Type B pancreatic cell (in vitro differentiated cells): ENCODE data around the gene SNAP47. TPM values are rescaled to one million over a fixed set of nuclear protein-coding genes. Genes with fewer than 3 reads are reported as not detected.

Source experiments
- DNase-seq: peaks from one replicate; pipeline ENCODE4 v3.0.0; 2021; ENCODE audit warnings: mixed read lengths; ENCODE audit not compliant: unreplicated experiment; ENCODE audit errors: extremely low spot score
- H3K27ac Mint-ChIP-seq: 2 replicates; pipeline ENCODE4 v1.8.0; 2021; ENCODE audit warnings: mild to moderate bottlenecking, mixed read lengths
- H3K27me3 Mint-ChIP-seq: 2 replicates; pipeline ENCODE4 v1.8.0; 2021; ENCODE audit warnings: mixed read lengths
- H3K36me3 Mint-ChIP-seq: 2 replicates; pipeline ENCODE4 v1.8.0; 2021; ENCODE audit warnings: mixed read lengths
- H3K4me1 Mint-ChIP-seq: one replicate; pipeline ENCODE4 v1.8.0; 2021; ENCODE audit warnings: mixed read lengths; ENCODE audit not compliant: unreplicated experiment
- H3K4me3 Mint-ChIP-seq: 2 replicates; pipeline ENCODE4 v1.8.0; 2021; ENCODE audit warnings: mild to moderate bottlenecking, mixed read lengths
- H3K9me3 Mint-ChIP-seq: 2 replicates; pipeline ENCODE4 v1.8.0; 2021; ENCODE audit warnings: mixed read lengths
- total RNA-seq: library from RNA; stranded (reverse); gene quantifications from 2 replicates; pipeline ENCODE4 v1.2.1, GENCODE V29; 2021; ENCODE audit warnings: low replicate concordance
- TF ChIP-seq, protein P1 (sequence below): fragments of 200-600 bp; sonication (generic); conservative IDR thresholded peaks from 2 replicates; pipeline ENCODE4 v1.5.0; 2021; ENCODE audit warnings: antibody characterized with exemption, mild to moderate bottlenecking

SNAP47 gene
- total RNA-seq, 1 donor from 2014 or later = 46.2 TPM

DNA sequence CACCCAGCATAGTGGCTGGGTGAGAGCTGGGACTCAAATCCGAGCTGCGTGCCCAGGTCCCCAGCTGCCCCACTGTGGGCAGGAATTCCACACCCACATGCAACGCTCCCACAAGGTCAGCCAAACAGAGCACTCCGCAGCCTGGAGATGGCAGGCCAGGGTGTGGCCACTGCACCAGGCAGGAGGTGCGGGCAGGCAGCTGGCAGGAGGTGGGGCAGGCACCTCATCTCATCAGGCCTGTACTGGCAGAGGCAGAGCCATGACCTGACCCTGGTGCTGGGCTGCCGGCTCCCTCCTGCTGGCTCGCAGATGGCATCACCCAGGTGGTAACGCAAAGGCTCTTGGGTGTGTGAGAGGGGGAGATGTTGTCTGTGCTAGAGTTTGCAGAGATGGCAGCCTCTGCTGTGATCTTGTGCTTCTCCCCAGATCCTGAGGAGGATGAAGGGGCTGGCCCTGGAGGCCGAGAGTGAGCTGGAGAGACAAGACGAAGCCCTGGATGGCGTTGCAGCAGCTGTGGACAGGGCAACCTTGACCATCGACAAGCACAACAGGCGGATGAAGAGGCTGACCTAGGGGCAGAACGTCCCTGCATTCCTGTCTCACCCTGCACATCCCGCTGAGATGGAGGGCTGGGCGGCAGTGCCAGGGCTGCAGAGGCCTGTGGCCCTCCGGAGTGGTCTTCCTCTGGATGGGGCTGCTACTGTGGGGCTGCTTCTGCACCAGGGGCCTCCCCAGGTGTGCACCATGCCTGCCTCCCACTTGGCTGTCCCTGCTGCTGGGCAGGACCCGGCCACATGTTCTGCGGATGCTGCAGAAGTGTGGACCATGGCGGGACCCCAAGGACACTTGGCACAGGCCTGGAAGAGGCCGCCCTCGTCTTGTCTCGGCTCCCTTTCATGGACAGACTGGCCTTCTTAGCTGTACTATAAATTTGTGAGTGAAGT, 45.1 kb downstream of the SNAP47 start:
- peaks cover 7% of the 10 kb centered on the region for H3K36me3 Mint-ChIP-seq
- H3K4me1 Mint-ChIP-seq = peaks cover 11% of the 10 kb centered on the region
- H3K4me3 Mint-ChIP-seq = no peak overlapping the region
- DNase-seq = peak; percentile 56
- TF ChIP-seq, protein P1, sequence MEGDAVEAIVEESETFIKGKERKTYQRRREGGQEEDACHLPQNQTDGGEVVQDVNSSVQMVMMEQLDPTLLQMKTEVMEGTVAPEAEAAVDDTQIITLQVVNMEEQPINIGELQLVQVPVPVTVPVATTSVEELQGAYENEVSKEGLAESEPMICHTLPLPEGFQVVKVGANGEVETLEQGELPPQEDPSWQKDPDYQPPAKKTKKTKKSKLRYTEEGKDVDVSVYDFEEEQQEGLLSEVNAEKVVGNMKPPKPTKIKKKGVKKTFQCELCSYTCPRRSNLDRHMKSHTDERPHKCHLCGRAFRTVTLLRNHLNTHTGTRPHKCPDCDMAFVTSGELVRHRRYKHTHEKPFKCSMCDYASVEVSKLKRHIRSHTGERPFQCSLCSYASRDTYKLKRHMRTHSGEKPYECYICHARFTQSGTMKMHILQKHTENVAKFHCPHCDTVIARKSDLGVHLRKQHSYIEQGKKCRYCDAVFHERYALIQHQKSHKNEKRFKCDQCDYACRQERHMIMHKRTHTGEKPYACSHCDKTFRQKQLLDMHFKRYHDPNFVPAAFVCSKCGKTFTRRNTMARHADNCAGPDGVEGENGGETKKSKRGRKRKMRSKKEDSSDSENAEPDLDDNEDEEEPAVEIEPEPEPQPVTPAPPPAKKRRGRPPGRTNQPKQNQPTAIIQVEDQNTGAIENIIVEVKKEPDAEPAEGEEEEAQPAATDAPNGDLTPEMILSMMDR = no peak
- H3K9me3 Mint-ChIP-seq = no peaks in the 10 kb centered on the region
- H3K27ac Mint-ChIP-seq = no peak overlapping the region
- no peaks in the 10 kb centered on the region for H3K27me3 Mint-ChIP-seq

- H3K27ac Mint-ChIP-seq = no peak overlapping the region
- peaks cover 7% of the 10 kb centered on the region for H3K36me3 Mint-ChIP-seq
- H3K4me1 Mint-ChIP-seq = peaks cover 7% of the 10 kb centered on the region
- DNase-seq = peak; percentile 68
- TF ChIP-seq, protein P1 = no peak
- H3K4me3 Mint-ChIP-seq = no peak overlapping the region
- no peaks in the 10 kb centered on the region for H3K9me3 Mint-ChIP-seq
- peaks cover 4% of the 10 kb centered on the region for H3K27me3 Mint-ChIP-seq
Observed at GRCh38 chr1:227781314-227781930, 46.2 kb downstream of the SNAP47 start.

- no peaks in the 10 kb centered on the region for H3K9me3 Mint-ChIP-seq
- H3K4me3 Mint-ChIP-seq = no peak overlapping the region
- peak; percentile 65 for DNase-seq
- peaks cover 7% of the 10 kb centered on the region for H3K36me3 Mint-ChIP-seq
- no peak overlapping the region for H3K27ac Mint-ChIP-seq
- TF ChIP-seq, protein P1 = no peak
- peaks cover 1% of the 10 kb centered on the region for H3K4me1 Mint-ChIP-seq
- peaks cover 7% of the 10 kb centered on the region for H3K27me3 Mint-ChIP-seq
Observed at GRCh38 chr1:227782226-227782625, 47.0 kb downstream of the SNAP47 start.

DNA sequence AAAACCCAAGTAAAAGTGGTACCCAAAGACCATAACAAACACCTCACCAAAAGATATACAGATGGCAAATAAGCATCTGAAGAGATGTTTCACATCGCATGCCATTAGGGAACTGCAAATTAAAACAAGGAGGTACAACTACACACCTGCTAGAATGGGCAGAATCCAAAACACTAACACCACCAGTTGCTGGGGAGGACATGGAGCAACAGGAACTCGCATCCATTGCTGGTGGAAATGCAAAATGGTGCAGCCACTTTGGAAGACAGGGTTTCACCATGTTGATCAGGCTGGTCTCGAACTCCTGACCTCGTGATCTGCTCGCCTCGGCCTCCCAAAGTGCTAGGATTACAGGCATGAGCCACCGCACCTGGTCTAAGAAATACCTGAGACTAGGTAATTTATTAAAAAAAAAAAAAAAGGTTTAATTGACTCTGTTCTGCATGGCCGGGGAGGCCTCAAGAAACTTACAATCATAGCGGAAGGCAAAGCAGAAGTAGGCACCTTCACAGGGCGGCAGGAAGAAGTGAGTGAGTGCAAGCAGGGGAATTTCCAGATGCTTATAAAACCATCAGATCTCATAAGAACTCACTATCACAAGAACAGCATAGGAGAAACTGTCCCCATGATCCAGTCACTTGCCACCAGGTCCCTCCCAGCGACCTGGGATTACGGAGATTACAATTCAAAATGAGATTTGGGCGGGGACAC, 50.0 kb downstream of the SNAP47 start:
- Mint-ChIP-seq H3K36me3 (peaks cover 3% of the 10 kb centered on the region), H3K4me3 (peak overlapping the region; percentile 20), H3K4me1 (no peaks in the 10 kb centered on the region), H3K27ac (no peak overlapping the region), H3K9me3 (no peaks in the 10 kb centered on the region), H3K27me3 (peaks cover 7% of the 10 kb centered on the region)
- DNase-seq = no peak
- TF ChIP-seq, protein P1 = no peak

DNA sequence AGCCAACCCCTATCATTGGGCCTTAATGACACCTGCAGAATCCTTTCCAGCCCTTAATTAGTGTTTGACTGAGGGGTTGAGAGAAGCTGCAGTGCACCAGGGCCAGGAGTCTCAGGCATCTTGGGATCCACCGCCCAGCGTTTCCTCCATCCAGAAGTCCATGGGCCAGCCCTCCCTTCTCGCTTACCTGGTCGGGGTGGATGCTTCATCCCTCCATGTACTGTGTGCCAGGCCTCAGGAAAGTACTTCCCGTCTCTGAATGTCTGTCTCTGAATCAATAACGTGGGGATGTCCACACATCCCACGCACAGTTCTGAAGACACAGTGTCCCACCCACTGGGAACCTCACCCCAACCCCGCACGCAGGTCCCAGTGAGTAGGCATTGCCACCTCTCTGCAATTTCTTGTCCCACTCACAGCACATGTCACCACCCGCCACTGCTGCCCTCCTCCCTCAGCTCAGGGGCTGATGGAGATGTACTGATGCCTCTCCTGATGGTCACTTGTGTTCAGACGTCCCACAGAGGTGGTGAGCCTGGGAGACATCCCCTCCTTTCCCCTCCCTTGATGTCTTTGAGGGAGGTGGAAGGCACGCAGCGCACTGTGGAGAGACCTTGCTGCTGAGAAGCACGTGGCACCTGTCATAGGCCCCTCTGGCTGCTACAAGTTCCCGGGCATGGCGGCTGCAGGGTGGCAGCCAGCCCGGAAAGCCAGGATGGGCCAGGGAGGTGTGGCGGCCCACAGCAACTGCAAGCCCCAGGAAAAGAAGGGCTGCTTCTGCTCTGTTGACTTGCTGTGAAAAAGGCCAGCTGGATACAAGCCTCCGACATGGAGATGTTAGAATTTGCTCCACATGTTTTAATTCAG, 50.8 kb downstream of the SNAP47 start:
- H3K27ac Mint-ChIP-seq = peak overlapping the region; percentile 23
- TF ChIP-seq, protein P1 = no peak
- no peaks in the 10 kb centered on the region for H3K9me3 Mint-ChIP-seq
- DNase-seq = no peak
- peaks cover 7% of the 10 kb centered on the region for H3K27me3 Mint-ChIP-seq
- H3K4me1 Mint-ChIP-seq = no peaks in the 10 kb centered on the region
- H3K4me3 Mint-ChIP-seq = peak overlapping the region; percentile 28
- H3K36me3 Mint-ChIP-seq = peaks cover 3% of the 10 kb centered on the region
